Measurements from ENCODE around the gene GABRA4. TPM values are rescaled to one million over a fixed set of nuclear protein-coding genes. Genes with fewer than 3 reads are reported as not detected.

Gene GABRA4
- total RNA-seq, 1 donor from 2014 or later = not detected

DNA sequence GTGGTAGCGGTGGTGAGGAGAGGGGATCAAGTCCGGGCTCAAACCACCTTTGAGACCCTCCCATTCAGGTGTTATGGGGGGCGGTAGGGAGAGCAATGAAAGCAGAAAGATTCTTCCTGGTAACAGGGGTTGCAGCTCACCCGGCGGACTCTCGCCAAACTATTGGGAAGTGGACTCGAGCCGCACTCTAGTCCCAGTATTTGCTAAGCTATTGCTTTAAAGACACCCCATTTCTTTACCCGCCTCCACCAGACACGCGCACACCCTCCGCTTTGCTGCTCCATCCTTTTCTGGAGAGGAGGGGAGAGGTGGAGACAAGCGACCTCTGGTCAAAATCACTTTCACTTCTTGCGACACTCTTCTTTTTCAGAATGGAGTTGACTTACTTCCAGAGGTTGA is 625 bp upstream of the GABRA4 start:
- no peaks in the 10 kb centered on the region for H3K9me3 Mint-ChIP-seq
- H3K4me1 Mint-ChIP-seq = no peaks in the 10 kb centered on the region
- DNase-seq (ENCODE audit: low read depth, low spot score) = no peak
- TF ChIP-seq, protein P1, sequence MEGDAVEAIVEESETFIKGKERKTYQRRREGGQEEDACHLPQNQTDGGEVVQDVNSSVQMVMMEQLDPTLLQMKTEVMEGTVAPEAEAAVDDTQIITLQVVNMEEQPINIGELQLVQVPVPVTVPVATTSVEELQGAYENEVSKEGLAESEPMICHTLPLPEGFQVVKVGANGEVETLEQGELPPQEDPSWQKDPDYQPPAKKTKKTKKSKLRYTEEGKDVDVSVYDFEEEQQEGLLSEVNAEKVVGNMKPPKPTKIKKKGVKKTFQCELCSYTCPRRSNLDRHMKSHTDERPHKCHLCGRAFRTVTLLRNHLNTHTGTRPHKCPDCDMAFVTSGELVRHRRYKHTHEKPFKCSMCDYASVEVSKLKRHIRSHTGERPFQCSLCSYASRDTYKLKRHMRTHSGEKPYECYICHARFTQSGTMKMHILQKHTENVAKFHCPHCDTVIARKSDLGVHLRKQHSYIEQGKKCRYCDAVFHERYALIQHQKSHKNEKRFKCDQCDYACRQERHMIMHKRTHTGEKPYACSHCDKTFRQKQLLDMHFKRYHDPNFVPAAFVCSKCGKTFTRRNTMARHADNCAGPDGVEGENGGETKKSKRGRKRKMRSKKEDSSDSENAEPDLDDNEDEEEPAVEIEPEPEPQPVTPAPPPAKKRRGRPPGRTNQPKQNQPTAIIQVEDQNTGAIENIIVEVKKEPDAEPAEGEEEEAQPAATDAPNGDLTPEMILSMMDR (conservative IDR thresholded peaks at IDR 0.05) = no peak
- peaks cover 4% of the 10 kb centered on the region for H3K27me3 Mint-ChIP-seq (ENCODE audit: low read depth)
- H3K36me3 Mint-ChIP-seq (ENCODE audit: low read depth) = no peaks in the 10 kb centered on the region
- no peak overlapping the region for H3K4me3 Mint-ChIP-seq
- no peak overlapping the region for H3K27ac Mint-ChIP-seq (ENCODE audit: unreplicated experiment)

DNA sequence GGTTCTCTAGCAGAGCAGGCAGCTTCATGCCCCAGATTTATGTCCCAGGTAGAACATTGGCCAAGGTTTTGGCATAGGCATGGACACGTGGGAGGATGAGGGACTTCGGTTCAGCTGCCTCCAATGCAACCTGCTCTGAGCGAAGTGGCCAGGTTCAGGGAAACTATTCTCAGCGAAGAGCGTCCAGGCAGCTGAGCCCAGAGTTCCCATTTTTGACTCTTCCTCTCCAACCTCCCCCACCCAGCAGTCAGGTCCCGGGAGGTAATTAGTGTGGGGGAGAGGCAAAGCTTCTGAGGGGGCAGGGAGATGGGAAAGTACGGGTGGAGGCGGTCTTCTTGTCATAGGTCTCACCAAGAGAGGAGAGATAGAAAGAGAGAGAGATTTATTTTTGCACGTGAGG is 1.0 kb downstream of the GABRA4 start:
- TF ChIP-seq, protein P1 (conservative IDR thresholded peaks at IDR 0.05) = no peak
- Mint-ChIP-seq H3K27ac (ENCODE audit: unreplicated experiment) (no peak overlapping the region), H3K36me3 (ENCODE audit: low read depth) (no peaks in the 10 kb centered on the region), H3K4me3 (peak overlapping the region; percentile 42), H3K9me3 (no peaks in the 10 kb centered on the region), H3K27me3 (ENCODE audit: low read depth) (no peaks in the 10 kb centered on the region), H3K4me1 (no peaks in the 10 kb centered on the region)
- no peak for DNase-seq (ENCODE audit: low read depth, low spot score)

DNA sequence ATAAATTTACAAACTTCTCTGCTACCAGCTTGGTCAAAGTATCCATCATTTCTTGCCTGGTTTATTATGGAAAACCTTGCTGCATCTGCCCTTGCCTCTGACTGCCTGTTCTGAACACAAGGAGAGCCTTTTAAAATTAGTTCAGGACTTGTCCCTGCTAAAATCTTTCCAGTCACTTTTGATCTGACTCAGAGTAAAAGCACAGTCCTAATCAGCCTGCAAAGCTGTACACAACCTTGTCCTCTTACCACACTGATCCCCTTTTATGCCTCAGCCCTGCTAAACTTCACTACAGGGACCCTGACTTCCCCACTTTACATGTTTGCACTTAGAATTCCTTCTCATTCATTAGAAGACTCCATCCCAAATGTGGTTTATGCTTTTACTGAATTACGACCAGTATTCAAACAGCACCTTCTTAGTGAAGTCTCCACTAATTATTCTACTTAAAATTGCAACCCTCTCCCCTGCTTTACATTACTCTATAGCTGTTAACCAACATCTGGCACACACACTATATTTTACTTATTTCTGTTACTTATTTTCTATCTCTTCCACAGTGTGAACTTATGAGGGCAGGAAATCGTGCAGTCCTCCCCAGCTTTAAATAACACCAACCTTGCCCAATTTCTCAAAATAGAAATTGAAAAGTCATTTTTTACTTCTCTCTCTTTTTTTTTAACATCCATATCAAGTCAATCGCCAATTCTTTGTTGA is 6.3 kb downstream of the GABRA4 start:
- no peaks in the 10 kb centered on the region for H3K4me1 Mint-ChIP-seq
- no peaks in the 10 kb centered on the region for H3K36me3 Mint-ChIP-seq (ENCODE audit: low read depth)
- no peak overlapping the region for H3K27ac Mint-ChIP-seq (ENCODE audit: unreplicated experiment)
- no peak overlapping the region for H3K4me3 Mint-ChIP-seq
- TF ChIP-seq, protein P1 (conservative IDR thresholded peaks at IDR 0.05) = no peak
- no peak for DNase-seq (ENCODE audit: low read depth, low spot score)
- peaks cover 16% of the 10 kb centered on the region for H3K27me3 Mint-ChIP-seq (ENCODE audit: low read depth)
- H3K9me3 Mint-ChIP-seq = no peaks in the 10 kb centered on the region

DNA sequence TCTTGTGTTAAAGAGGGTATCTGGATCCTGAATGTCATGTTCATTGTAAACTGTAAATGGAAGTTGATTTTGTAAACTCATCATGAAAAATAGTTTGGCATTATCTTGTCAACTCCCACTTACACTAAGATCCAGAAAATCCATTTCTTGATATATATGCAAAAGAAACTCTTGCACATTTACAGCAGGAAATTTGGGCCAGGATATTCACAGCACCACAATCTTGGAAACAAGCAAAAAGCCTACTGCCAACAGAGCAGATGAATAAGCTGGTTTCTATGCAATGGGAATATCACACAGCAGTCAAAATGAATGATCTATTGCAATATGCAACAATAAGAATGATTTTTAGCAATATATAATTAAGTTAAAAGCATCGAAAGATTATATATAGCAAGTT is 8.6 kb downstream of the GABRA4 start:
- H3K27me3 Mint-ChIP-seq (ENCODE audit: low read depth) = peaks cover 27% of the 10 kb centered on the region
- H3K4me3 Mint-ChIP-seq = no peak overlapping the region
- no peaks in the 10 kb centered on the region for H3K9me3 Mint-ChIP-seq
- no peaks in the 10 kb centered on the region for H3K36me3 Mint-ChIP-seq (ENCODE audit: low read depth)
- no peaks in the 10 kb centered on the region for H3K4me1 Mint-ChIP-seq
- no peak for DNase-seq (ENCODE audit: low read depth, low spot score)
- TF ChIP-seq, protein P1 (conservative IDR thresholded peaks at IDR 0.05) = no peak
- no peak overlapping the region for H3K27ac Mint-ChIP-seq (ENCODE audit: unreplicated experiment)

DNA sequence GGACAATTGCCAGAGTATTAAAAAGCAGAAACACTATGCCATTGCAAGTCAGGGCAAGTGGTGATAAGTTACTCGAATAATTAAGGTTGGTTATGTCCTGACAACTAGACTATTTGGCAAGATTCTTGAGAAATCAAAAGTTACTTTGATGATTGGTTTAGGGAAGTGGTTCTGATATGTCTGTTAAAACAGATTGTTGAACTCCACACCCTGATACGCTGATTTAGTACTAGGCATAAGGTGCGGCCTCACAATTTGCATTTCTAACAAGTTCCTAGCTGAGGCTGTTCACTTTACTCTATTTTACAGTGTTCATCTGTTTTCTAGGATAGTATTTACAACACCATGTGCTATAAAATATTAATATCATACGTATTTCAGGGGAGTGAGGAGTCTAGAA is 12.5 kb downstream of the GABRA4 start:
- Mint-ChIP-seq H3K9me3 (no peaks in the 10 kb centered on the region), H3K4me3 (no peak overlapping the region), H3K36me3 (ENCODE audit: low read depth) (no peaks in the 10 kb centered on the region), H3K27ac (ENCODE audit: unreplicated experiment) (no peak overlapping the region), H3K27me3 (ENCODE audit: low read depth) (peaks cover 48% of the 10 kb centered on the region), H3K4me1 (no peaks in the 10 kb centered on the region)
- DNase-seq (ENCODE audit: low read depth, low spot score) = no peak
- TF ChIP-seq, protein P1 (conservative IDR thresholded peaks at IDR 0.05) = no peak

Data from neural crest cell (in vitro differentiated cells).